Loucy (cell line): Measurements from ENCODE around the gene WDR46.

Source experiments
- CTCF ChIP-seq: fragments of 200-600 bp; sonication (generic); conservative IDR thresholded peaks from 2 replicates; pipeline ENCODE4 v1.5.1; 2014; ENCODE audit warnings: mild to moderate bottlenecking, antibody characterized with exemption, low read length
- EZH2phosphoT487 ChIP-seq: fragments of 200-600 bp; IDR thresholded peaks from 2 replicates; pipeline ENCODE4 v1.6.1; 2018; ENCODE audit warnings: antibody characterized with exemption, mild to moderate bottlenecking, moderate library complexity, borderline replicate concordance

GRCh38 chr6:33333666-33334065 is 44.6 kb upstream of the WDR46 start:
- TF ChIP-seq CTCF (no peak), EZH2phosphoT487 (no peak)
